AG04450 (cell line): ENCODE measurements around the gene AIFM3. TPM values are rescaled to one million over a fixed set of nuclear protein-coding genes. Genes with fewer than 3 reads are reported as not detected.

ENCODE experiments used
- CTCF ChIA-PET: fragments of 300-600, 350-600 bp; formaldehyde crosslinking; extraction: SDS; loops from one replicate; lab custom pipeline; 2022; ENCODE audit warnings: antibody characterized with exemption, inconsistent platforms; lab: Charles Lee
- POLR2A ChIA-PET: fragments of 350-600 bp; formaldehyde crosslinking; extraction: SDS; loops from one replicate; lab custom pipeline; 2021; ENCODE audit warnings: antibody characterized with exemption, inconsistent platforms; lab: Yijun Ruan, JAX
- DNase-seq: peaks from one replicate; pipeline ENCODE4 v3.0.0-alpha.2; 2011; ENCODE audit warnings: low read depth, low spot score
- H3K27ac ChIP-seq: one replicate; pipeline ENCODE4 v1.5.1; 2012; ENCODE audit warnings: low read depth, low read length, control low read depth
- H3K27me3 ChIP-seq: one replicate; pipeline ENCODE4 v1.6.0; 2012; ENCODE audit warnings: low read length; ENCODE audit not compliant: control insufficient read depth, insufficient read depth
- H3K4me3 ChIP-seq: 2 replicates; pipeline ENCODE4 v1.5.1; 2011; ENCODE audit warnings: mild to moderate bottlenecking, low read depth, low read length, control low read depth
- H3K9me3 ChIP-seq: 2 replicates; pipeline ENCODE4 v1.5.1; 2012; ENCODE audit warnings: low read length; ENCODE audit not compliant: control insufficient read depth, insufficient read depth
- polyA plus RNA-seq: library from polyadenylated mRNA; depleted of rRNA; stranded (reverse); fragments of >200 nt; gene quantifications from 2 replicates; pipeline ENCODE4 v1.2.3, GENCODE V29; 2011
- TF ChIP-seq, protein P1 (sequence below): IDR thresholded peaks from 2 replicates; pipeline ENCODE4 v1.5.1; 2011; ENCODE audit warnings: low read depth, low read length, control low read depth, inconsistent platforms

AIFM3 gene
- polyA plus RNA-seq, 1 experiment = 0.15 TPM

DNA sequence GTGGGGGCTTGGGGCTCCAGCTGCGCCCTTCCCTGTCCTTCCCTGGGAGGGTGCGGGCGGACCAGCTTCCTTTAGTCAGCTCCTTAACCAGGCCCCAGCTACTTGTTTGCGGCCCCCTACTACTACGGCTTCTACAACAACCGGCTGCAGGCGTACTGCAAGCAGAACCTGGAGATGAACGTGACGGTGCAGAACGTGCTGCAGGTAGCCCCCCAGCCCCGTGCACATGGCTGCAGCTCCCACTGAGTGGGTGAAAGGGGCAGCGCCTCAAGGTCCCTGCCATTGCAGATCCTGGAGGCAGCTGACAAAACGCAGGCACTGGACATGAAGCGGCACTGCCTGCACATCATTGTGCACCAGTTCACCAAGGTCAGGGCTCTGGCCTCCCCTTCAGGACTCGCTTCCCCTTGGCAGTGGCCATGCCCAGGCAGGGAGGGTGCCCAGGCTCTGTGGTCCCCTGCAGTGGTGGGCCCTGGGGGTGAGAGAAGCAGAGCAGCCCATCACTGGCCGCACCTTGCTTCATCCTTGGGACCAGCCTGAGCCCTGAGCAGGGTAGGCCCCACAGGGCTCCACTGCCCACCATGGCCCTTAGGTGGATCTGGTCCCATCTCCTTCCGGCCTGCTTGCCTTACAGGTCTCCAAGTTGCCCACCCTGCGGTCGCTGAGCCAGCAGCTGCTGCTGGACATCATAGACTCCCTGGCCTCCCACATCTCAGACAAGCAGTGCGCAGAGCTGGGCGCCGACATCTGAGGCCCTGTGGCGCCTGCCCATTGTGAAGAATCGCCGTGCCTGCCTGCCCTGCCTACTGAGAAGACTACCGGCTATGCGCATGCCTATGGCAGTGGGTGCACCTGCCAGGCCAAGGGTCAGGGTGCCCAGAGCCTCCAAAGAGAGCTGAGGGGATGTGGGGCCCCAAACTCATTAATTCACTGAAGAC, 29.8 kb downstream of the AIFM3 start:
- Histone ChIP-seq H3K9me3 (no peaks in the 10 kb centered on the region; the same call in 1 of the 2 replicates), H3K4me3 (no peak overlapping the region), H3K27ac (no peak overlapping the region), H3K27me3 (no peaks in the 10 kb centered on the region)
- ChIA-PET CTCF (no interaction called here), POLR2A (interaction anchor here (1.1 kb wide), 1 partner anchor 17 kb away, joined by 4 read pairs; no protein-coding TSS in a partner anchor)
- no peak for DNase-seq
- TF ChIP-seq, protein P1, sequence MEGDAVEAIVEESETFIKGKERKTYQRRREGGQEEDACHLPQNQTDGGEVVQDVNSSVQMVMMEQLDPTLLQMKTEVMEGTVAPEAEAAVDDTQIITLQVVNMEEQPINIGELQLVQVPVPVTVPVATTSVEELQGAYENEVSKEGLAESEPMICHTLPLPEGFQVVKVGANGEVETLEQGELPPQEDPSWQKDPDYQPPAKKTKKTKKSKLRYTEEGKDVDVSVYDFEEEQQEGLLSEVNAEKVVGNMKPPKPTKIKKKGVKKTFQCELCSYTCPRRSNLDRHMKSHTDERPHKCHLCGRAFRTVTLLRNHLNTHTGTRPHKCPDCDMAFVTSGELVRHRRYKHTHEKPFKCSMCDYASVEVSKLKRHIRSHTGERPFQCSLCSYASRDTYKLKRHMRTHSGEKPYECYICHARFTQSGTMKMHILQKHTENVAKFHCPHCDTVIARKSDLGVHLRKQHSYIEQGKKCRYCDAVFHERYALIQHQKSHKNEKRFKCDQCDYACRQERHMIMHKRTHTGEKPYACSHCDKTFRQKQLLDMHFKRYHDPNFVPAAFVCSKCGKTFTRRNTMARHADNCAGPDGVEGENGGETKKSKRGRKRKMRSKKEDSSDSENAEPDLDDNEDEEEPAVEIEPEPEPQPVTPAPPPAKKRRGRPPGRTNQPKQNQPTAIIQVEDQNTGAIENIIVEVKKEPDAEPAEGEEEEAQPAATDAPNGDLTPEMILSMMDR = no peak

DNA sequence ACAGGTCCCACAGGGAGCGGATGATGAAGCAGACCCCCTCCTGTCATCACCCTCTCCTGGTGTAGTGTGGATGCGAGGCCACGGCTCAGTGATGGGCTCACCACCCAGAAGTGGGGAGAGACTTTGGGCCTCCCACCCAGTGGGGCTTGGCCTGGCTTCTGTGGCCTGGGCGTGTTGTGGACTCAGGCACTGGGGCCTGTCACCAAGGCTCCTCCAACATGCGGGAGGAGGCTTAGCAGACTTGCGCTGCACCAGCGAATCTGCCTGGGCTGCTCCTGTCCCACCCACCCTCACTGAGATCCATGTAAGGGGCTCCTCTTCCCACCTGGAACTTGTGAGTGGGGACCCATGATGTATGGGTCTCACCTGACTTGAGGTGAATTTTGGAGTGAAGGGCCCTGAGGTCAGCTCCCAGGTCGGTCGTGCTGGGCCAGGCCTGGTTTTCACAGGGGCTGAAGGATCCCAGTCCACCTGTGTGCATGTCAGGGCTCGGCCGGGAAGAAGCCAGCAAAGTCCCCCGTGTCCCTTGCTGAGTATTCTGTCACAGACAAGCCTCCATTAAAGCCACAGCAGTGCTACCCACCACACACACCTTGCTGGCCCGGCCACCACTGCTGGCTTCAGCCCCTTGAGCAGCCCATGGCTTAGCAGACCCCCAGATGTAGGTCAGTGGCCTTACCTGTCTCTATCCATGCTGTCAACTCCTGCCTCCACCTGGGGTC, 30.6 kb downstream of the AIFM3 start:
- ChIA-PET CTCF (no interaction called here), POLR2A (no interaction called here)
- Histone ChIP-seq H3K27me3 (no peaks in the 10 kb centered on the region), H3K9me3 (no peaks in the 10 kb centered on the region; the same call in 1 of the 2 replicates), H3K27ac (peak overlapping the region; percentile 21), H3K4me3 (no peak overlapping the region)
- TF ChIP-seq, protein P1 = no peak
- DNase-seq = no peak

DNA sequence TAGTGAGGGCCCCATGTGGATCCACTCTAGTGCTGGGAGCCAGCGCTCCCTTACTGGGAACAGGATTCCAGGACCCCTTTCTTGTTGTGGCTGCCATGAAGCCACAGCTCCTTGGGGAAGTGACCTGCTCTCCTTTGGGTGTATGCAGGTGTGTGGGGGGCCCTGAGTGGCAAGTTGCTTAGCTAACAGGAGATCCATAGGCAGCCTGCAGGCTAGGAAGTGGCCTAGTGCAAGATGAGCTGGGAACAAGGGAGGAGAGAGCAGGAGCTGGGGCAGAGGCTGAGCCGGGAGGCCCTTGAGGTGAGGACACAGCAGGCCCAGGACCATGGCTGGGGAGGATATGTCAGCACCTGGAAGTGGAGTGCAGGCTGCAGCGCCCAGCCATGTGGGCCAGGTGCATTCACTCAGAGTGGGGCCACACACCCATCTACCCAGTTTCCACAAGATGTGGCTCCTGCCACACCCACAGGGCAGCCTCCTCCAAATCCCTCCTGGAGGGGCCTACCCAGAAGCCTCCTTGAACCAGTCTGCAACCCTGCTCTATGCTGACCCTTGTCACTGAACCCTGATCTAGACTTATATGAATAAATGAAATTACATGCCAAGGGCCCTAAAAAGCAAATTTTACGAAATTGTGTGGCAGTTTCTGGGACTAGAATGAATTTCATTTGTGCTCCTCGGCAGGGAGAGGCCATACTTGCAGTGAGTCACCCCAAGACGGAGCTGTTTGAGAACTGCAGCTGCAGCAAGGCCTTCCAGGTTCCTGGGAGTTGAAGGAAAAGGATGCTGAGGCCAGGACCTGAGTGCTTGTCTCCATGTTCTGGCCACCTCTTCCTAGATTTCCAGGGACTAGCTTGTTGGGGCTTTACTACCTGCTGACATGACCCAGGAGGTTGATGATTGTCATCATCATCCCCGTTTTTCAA, 31.6 kb downstream of the AIFM3 start:
- DNase-seq = no peak
- TF ChIP-seq, protein P1 = no peak
- peak overlapping the region; percentile 47 for H3K27ac ChIP-seq
- CTCF ChIA-PET = interaction anchor here (1.5 kb wide), 1 partner anchor 113 kb away, joined by 4 read pairs; no protein-coding TSS in a partner anchor
- no peaks in the 10 kb centered on the region; the same call in 1 of the 2 replicates for H3K9me3 ChIP-seq
- H3K4me3 ChIP-seq = no peak overlapping the region
- H3K27me3 ChIP-seq = no peaks in the 10 kb centered on the region
- POLR2A ChIA-PET = interaction anchor here (0.6 to 1.3 kb wide), 3 partner anchors 16 to 107 kb away, joined by 3 to 4 read pairs (median 3); partner anchors contain the start of gene LZTR1

DNA sequence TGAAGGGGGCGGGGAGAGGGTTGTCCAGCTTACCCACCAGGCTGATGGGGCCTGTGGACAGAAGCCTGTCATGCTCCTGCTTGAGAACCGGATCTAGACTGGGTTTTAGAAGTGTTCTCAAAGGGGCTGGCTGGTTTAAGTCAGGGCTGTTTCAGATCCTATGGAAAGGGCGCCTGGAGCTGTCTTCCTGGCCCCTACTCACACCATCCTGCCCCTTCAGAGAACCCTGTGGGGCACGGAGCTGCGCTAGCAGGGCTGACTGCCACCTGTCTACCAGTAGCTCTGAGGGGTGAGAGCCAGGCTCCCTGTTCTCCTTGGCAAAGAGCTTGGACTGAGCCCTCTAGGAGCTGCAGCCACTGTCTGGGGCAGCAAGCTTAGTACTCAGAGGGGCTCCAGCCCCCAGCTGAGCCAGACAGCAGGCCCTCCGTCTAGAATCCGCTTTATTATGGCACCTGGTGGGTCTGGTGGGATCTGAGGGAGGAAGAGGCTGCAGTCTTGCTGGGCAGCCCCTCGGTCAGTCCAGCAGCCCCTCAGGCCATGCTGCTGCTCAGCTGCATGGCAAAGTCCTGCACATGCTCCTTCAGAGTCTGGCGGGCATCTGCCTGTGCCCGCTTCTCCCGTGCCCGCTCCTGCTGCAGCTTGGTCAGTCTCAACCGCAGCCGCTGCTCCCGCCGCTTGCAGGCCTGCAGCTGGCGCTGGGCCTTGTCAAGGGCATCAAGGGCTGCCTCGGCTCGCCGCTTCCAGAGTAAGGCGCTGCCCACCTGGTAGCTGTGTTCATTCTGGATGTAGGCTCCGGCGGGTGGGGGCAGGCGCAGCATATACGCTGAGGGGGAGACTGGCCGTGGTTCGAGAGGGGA, 32.5 kb downstream of the AIFM3 start:
- CTCF ChIA-PET = interaction anchor here (1.5 kb wide), 1 partner anchor 114 kb away, joined by 4 read pairs; no protein-coding TSS in a partner anchor
- no peaks in the 10 kb centered on the region; the same call in 1 of the 2 replicates for H3K9me3 ChIP-seq
- no peaks in the 10 kb centered on the region for H3K27me3 ChIP-seq
- POLR2A ChIA-PET = interaction anchor here (0.6 to 1.3 kb wide), 4 partner anchors 17 to 114 kb away, joined by 3 to 4 read pairs (median 4); partner anchors contain the start of gene LZTR1
- no peak overlapping the region for H3K27ac ChIP-seq
- H3K4me3 ChIP-seq = no peak overlapping the region
- TF ChIP-seq, protein P1 = no peak
- no peak for DNase-seq
